HL-60 (cell line): Measurements from ENCODE around the gene C17orf114.

Experiments
- DNase-seq, 2 experiments: peaks; one replicate each; pipeline ENCODE4 v3.0.0-alpha.2; 2010 to 2020; ENCODE audit warnings: low read depth in 1 of 2, low spot score in 1 of 2
- H3K27ac ChIP-seq: fragments of 250-450 bp; sonication (Bioruptor Pico); replicated peaks from 2 replicates; pipeline ENCODE4 v1.5.1; 2020; ENCODE audit warnings: mild to moderate bottlenecking, moderate library complexity
- H3K27me3 ChIP-seq: fragments of 250-450 bp; sonication (Bioruptor Pico); 2 replicates; pipeline ENCODE4 v1.5.1; 2021; ENCODE audit warnings: mild to moderate bottlenecking, moderate library complexity; ENCODE audit not compliant: insufficient read depth, poor library complexity, severe bottlenecking
- H3K4me3 ChIP-seq: replicated peaks from 2 replicates; pipeline ENCODE4 v1.5.1; 2011; ENCODE audit warnings: mild to moderate bottlenecking, control low read depth, low read length; ENCODE audit not compliant: insufficient read depth
- CTCF ChIP-seq: IDR thresholded peaks from one replicate; pipeline ENCODE4 v1.5.1; 2011; ENCODE audit warnings: low read length, control low read depth, inconsistent platforms; ENCODE audit not compliant: insufficient read depth
- GABPA ChIP-seq: IDR thresholded peaks from 2 replicates; pipeline ENCODE4 v1.6.1; 2012; ENCODE audit warnings: low read depth
- POLR2AphosphoS5 ChIP-seq: IDR thresholded peaks from 2 replicates; pipeline ENCODE4 v1.6.1; 2012; ENCODE audit warnings: low read depth
- REST ChIP-seq: IDR thresholded peaks from 2 replicates; pipeline ENCODE4 v1.6.1; 2012; ENCODE audit warnings: low read depth; ENCODE audit not compliant: insufficient replicate concordance
- SPI1 ChIP-seq: IDR thresholded peaks from 2 replicates; pipeline ENCODE4 v1.6.1; 2012; ENCODE audit warnings: low read depth, mild to moderate bottlenecking, borderline replicate concordance

C17orf114 gene

GRCh38 chr17:4823373-4824089, 21.4 kb upstream of the C17orf114 start:
- no peak for DNase-seq
- no peak overlapping the region for H3K27ac ChIP-seq
- TF ChIP-seq SPI1 (no peak), REST (no peak), POLR2AphosphoS5 (no peak), GABPA (no peak)

GRCh38 chr17:4822835-4823234, 20.7 kb upstream of the C17orf114 start:
- DNase-seq = no peak
- H3K4me3 ChIP-seq = no peak overlapping the region

More at GRCh38 chr17:4823373-4824089, 21.4 kb upstream of the C17orf114 start:
- H3K27me3 ChIP-seq = no peaks in the 10 kb centered on the region
- H3K4me3 ChIP-seq = no peak overlapping the region

GRCh38 chr17:4818276-4818675, 16.1 kb upstream of the C17orf114 start:
- no peak overlapping the region for H3K4me3 ChIP-seq
- no peaks in the 10 kb centered on the region for H3K27me3 ChIP-seq
- H3K27ac ChIP-seq = no peak overlapping the region
- no peak for TF ChIP-seq REST
- no peak for TF ChIP-seq GABPA
- no peak for TF ChIP-seq SPI1
- TF ChIP-seq POLR2AphosphoS5 = no peak
- TF ChIP-seq CTCF = no peak
- DNase-seq = no peak

More at GRCh38 chr17:4822835-4823234, 20.7 kb upstream of the C17orf114 start:
- TF ChIP-seq CTCF (no peak), SPI1 (no peak)
- H3K27me3 ChIP-seq = no peaks in the 10 kb centered on the region
- H3K27ac ChIP-seq = no peak overlapping the region

GRCh38 chr17:4816826-4817225, 14.7 kb upstream of the C17orf114 start:
- no peak for DNase-seq
- no peaks in the 10 kb centered on the region for H3K27me3 ChIP-seq
- H3K4me3 ChIP-seq = no peak overlapping the region
- TF ChIP-seq CTCF = no peak
- TF ChIP-seq GABPA = no peak
- no peak for TF ChIP-seq REST
- TF ChIP-seq SPI1 = no peak
- no peak for TF ChIP-seq POLR2AphosphoS5
- H3K27ac ChIP-seq = no peak overlapping the region
